NCI-H2029 treated with DMSO at 0.1 percent for 48 hours (cell line): ENCODE data around the gene COPB1.
A peak's percentile ranks its signal among the peaks of the same experiment; 100 is the strongest.

ENCODE experiments used
- DNase-seq: peaks from one replicate; lab custom pipeline; 2025; lab: John Stamatoyannopoulos, UW

The COPB1 gene

DNA sequence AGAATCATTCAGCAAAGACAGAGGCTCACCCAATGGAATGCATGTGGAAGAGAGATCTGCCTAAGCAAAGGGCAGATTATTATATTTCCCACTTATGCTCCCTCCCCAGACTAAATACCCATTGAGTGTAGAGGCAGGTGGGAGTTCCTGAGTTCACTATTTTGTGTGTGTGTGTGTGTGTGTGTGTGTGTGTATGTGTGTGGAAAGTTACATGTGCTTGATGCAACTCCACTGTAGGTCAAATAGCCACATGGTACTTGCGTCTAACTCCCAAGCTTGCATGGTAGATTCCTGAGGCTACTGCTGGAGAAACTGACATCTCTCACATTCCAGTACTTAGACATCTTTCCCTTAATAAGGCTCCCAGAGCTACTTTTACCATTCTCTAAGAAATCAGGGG lies 3.4 kb upstream of the COPB1 start:
- DNase-seq: no peak

DNA sequence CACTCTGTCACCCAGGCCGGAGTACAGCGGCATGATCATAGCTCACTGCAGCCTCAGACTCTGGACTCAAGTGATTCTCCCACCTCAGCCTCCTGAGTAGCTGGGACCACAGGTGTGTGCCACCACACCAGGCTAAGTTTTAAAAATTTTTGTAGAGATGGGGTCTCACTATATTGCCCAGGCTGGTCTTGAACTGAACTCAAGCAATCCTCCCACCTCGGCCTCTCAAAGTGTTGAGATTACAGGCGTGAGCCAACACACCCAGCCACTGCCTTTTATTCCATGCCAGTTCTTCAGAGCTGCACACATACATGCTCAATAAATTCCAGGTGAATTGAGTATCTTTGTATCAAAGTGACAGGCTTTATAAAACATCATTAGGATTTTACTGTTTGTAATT lies 2.4 kb upstream of the COPB1 start:
- no peak for DNase-seq

GRCh38 chr11:14500181-14500651 lies 605 bp upstream of the COPB1 start:
- peak; percentile 57 for DNase-seq

DNA sequence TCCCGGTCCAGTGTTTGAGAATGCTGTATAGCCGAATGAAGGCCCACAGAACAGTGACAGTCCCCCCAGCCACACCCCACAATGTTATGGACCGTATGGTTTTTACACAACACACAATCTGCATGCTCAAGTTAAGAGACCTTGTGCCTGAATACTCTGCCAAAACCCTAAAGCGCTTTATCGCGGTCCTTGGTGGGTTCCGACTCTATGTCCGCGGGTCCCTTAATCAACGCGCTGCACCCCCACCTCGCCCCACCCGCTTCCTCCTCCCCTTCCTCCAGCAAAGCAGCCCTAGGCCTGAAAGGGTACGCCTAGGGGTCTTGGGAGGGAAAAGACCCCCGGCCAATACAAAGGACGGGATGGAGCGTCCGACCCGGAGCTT lies 442 bp downstream of the COPB1 start:
- DNase-seq: no peak

DNA sequence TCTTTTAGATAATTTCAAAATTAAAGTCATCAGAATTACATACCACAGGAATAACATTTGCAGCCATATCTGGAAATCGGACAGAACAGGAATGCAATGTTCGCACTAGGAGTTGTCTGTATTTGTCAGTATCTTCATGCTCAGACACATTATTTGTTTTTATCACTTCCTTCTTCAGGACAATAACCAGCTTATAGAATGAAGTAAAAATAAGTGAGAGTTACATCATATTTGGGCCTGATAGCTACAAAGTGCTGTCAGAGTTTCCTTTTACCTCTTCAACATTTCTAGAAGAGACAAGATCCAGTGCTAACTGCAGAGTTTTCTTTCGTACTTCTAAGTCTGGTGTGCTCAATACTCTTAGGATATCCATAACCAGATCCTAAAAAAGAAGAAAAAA lies 18.9 kb downstream of the COPB1 start:
- DNase-seq: no peak

DNA sequence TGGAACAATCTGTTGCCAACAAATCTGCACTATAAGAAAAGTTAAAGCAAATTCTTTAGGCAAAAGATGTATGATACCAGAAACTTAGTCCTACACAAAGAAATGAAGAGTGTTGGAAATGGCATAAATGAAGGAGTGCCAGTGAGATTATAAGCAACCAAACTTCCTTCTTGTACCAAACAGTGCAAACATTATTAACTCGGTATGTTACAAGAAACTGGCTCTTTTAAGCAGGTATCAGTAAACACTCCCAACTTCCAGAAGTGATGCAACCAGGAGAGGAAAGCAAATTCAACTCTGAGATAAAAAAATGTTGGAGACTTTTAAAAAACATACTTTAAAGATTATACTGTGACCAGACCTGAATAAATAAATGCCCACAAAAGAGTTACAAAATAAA lies 28.5 kb downstream of the COPB1 start:
- no peak for DNase-seq

DNA sequence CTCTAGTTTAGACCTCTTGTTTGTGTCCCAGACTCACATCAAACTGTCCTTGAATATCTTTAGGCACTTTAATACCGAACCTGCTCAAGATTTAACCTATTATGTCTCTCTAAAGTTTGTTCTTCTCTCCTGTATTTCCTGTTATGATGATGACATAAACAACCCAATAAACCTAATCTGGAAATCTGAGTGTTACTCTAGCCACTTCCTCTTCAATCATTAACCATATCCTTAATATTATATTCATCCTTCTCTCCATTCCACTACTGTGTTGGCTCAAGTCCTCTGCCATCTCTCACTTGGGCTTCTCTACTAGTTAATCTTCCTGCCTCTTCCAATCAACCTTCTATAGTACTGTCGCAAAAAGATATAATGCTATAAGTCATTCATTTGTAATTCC lies 36.0 kb downstream of the COPB1 start:
- DNase-seq: no peak

DNA sequence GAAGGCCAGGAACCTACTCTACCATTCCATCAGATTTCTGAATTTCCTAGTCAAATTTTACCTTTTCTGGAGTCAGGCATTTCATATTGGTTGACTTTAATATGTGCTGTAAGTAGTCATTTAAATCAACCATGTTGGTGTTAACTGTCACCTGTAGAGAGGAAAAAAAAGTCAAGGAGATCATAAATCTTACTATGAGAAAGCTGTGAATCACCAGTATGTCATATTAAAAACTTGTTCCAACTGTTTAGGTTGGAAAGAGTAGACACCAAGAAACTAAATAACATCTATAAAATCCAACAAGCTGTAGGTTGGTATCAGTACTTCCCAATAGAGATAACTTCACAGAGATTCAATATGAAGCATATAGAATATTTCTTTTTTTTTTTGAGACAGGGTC lies 39.5 kb downstream of the COPB1 start:
- no peak for DNase-seq

DNA sequence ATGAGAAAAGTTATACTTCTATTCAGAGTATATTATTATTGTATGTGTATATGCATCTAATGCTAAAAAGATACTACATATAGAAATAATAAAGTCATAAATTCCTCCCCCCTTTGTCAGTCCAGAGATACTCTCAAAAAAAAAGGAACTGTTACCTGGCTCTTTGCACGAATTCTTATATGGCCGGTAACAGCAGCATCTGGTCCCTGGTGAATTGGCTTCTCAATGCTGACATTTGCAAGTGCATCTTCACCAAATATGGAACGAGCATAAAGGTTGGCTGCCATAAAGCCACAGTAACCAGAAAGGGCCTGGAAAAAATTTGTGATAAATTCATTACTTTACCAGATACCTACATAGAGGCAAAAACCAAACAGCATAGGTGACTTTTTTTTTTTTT lies 41.2 kb downstream of the COPB1 start:
- no peak for DNase-seq

GRCh38 chr11:14455648-14456430 lies 43.8 kb downstream of the COPB1 start:
- DNase-seq: no peak

GRCh38 chr11:14454861-14455632 lies 44.6 kb downstream of the COPB1 start:
- DNase-seq: no peak

GRCh38 chr11:14451825-14452224 lies 47.8 kb downstream of the COPB1 start:
- DNase-seq: no peak

DNA sequence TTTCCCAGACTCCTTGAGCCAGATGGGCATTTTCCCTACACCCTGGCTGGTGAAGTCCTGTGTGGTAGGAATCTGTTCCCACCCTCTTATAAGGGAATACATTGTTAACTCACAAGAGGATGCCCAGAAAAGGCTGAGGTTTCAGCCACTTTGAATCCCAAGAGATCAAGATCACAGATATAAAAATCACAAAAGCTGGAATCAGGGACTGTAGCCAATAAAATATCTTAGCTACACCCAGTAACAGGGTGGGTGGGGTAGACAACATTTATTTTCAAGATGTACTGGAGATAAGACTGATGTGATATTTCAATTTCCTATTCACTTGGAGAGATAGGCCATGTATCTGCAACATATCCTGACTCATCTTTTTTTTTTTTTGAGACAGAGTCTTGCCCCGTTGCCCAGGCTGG lies 50.3 kb downstream of the COPB1 start:
- DNase-seq: no peak

DNA sequence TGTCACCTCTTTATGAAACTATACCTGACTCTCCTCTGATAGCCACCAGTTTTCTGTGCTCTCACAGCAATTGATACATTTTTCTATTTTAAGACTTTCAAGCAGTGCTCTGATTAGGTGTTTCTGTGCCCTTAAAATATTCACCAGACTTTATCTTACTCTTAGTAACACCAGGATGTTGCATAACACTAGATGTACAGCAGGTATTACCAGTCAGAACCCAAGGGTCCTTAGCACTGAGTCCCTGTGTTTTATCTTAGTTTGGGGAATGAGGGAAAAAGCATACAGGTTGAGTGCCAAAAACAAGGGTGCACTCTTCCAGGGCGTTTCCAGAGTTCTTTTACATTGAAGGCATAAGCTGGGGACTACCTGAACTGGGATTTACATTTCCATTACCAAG lies 51.4 kb downstream of the COPB1 start:
- no peak for DNase-seq

DNA sequence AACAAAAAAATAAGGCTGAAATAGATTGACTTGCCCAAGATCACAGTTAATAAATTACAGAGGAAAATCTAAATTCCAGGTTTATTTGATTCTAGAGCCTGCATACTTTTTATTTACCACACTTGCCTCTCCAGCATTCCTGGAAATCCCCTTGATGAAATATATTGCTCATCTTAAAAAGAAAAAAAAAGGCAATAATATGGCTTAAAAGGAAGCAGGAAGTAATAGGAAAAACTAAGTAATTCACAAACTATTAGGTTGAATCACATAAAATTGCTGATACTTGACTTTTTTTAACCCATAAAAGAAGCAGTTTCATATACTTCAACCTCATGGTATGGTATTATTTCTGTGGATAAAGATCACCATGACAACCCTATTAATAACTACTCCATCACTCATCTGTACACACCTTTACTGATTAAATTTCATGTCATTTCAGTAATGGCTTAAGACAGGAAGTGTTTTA lies 52.9 kb downstream of the COPB1 start:
- no peak for DNase-seq

GRCh38 chr11:14445542-14446530 lies 53.8 kb downstream of the COPB1 start:
- DNase-seq: no peak

DNA sequence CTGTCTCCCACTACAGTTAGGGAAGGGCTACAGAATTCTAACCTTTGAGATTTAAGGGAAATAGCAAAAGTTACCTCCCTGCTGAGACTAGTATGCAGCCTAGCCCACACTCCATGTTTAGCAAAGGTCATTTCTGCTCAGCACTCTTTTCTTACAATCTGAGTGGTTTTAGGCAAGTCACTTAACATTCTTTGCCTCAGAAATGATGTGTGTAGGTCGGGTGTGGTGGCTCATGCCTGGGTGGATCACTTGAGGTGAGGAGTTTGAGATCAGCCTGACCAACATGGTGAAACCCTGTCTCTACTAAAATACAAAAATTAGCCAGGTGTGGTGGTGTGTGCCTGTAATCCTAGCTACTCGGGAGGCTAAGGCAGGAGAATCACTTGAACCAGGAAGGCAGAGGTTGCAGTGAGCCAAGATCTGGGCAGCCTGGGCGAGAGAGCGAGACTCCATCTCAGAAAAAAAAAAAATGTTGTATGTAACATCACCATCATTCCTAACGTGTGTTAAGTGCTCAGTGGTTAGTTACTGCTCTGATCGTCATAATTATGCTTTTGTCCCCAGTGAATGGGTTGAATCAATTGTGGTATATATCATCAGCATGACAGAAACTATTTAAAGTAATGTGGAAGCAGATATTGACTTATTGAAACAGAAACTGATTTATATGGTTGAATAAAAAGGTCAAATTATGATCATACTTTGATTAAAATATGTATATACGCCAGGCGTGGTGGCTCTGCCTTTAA lies 55.0 kb downstream of the COPB1 start:
- DNase-seq: no peak

GRCh38 chr11:14443638-14444037 lies 56.0 kb downstream of the COPB1 start:
- DNase-seq: no peak

DNA sequence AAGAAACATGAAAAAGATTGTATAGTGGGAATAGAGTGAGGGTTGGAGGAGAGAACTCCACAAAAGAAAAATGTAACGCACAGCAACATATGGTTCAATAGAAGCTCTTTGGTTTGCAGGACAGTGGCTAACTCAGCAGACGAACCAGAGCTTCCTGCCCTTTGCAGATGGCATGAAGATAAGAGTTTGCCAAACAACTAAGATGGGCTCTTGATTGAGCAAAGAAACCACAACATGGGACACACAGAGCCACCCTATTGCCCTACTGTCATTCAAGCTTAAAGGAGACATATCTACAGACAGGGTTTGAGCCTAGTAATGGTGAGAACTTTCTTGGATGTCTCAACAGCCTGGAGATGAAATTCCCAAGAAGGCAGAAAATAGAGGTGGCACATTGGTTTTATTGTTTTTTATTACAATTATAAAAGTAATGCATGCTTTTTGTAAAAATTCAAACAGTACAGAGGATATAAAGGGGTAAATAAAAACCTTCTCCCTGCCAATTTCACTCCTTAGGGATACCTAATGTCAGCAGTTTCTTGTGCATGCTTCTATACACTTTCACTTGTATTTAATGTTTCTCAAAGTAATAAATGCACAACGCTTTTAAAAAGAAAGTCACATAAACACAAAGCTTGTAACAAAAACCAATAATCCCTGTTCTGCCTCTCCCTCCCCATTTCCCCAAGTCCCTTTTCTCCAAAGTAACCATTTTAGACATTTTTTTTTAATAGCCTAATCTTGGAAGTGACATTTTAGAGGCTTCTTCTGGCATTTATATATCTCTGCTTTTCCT lies 63.7 kb downstream of the COPB1 start:
- no peak for DNase-seq

GRCh38 chr11:14425621-14426020 lies 74.0 kb downstream of the COPB1 start:
- DNase-seq: no peak

DNA sequence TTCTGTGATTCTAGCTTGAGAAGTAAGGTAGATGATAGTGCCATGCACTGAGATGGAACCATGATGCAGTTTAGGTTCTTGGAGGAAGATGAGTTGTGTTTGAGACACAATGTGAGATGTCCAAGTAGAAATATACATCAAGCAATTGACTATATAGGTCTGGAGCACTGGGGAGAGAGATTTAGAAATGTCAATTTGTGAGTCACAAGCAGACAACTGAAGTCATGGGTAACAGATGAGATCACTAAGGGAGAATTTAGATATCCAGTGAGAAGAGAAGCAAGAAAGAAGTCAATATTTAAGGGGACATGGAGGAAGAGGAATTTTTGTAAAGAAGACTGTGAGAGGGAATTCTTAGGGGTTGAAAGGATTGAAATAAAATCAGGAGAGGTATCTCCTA lies 75.5 kb downstream of the COPB1 start:
- no peak for DNase-seq
